K562 (cell line): Measurements from ENCODE around the gene RAX. TPM values are rescaled to one million over a fixed set of nuclear protein-coding genes. Genes with fewer than 3 reads are reported as not detected.

Experiments used
- ATAC-seq: fragments of 200-7000 bp; cut with Tn5 transposase; 3 replicates; pipeline ENCODE4 v1.9.1; 2020; ENCODE audit warnings: moderate library complexity
- BruUV-seq: library from RNA; stranded (reverse); fragments of 400-500 nt; replicated peaks from 2 replicates; lab custom pipeline; 2021; lab: Mats Ljungman, UMichigan
- CTCF ChIA-PET: fragments of 300-600 bp; formaldehyde crosslinking; extraction: SDS; loops from one replicate; lab custom pipeline; 2021; ENCODE audit warnings: low intra/inter-chr PET ratio; lab: Yijun Ruan, JAX
- POLR2A ChIA-PET: fragments of 300-600, 350-650 bp; sonication (Branson Sonifier 250); formaldehyde crosslinking; extraction: SDS; loops from one replicate; lab custom pipeline; 2021; ENCODE audit warnings: antibody characterized with exemption, inconsistent platforms; lab: Yijun Ruan, JAX
- DNase-seq, 4 experiments: peaks; one replicate each; pipeline versions ENCODE4 v3.0.0 to v3.0.0-alpha.2; 2011 to 2018; ENCODE audit warnings: low spot score in 3 of 4, mixed read lengths in 3 of 4; ENCODE audit errors: extremely low read depth in 1 of 4
- FAIRE-seq: peaks from 2 replicates; lab custom pipeline; 2011; peaks lifted over from hg19 to GRCh38; lab: Jason Lieb, UNC
- H2AFZ ChIP-seq: 2 replicates; pipeline ENCODE4 v1.6.0; 2011; ENCODE audit warnings: low read depth, low read length, control low read depth, inconsistent platforms
- H3K27ac ChIP-seq: fragments of 200-600 bp; 3 replicates; pipeline ENCODE4 v1.8.0; 2011; ENCODE audit warnings: low read depth, mild to moderate bottlenecking, control low read depth, inconsistent platforms, low read length, moderate library complexity, mixed read lengths; ENCODE audit errors: extremely low read depth
- H3K27me3 ChIP-seq, 2 experiments: fragments of 300-600 bp in 1 of 2; 2 replicates in 1 of 2; 3 replicates in 1 of 2; pipeline versions ENCODE4 v1.6.0 to v1.8.0; 2011; ENCODE audit warnings: inconsistent platforms in 2 of 2, low read length in 2 of 2, mild to moderate bottlenecking in 1 of 2, mixed read lengths in 1 of 2, moderate library complexity in 1 of 2; ENCODE audit not compliant: control insufficient read depth in 2 of 2, insufficient read depth in 2 of 2
- H3K36me3 ChIP-seq: fragments of 300-600 bp; 3 replicates; pipeline ENCODE4 v1.8.0; 2011; ENCODE audit warnings: mild to moderate bottlenecking, low read length, inconsistent platforms; ENCODE audit not compliant: control insufficient read depth, insufficient read depth
- H3K4me1 ChIP-seq, 2 experiments: fragments of 200-600 bp in 1 of 2; replicated peaks in 1 of 2; 2 replicates in 1 of 2; 3 replicates in 1 of 2; pipeline versions ENCODE4 v1.5.1 to v1.8.0; 2011; ENCODE audit warnings: inconsistent platforms in 2 of 2, low read length in 2 of 2, mild to moderate bottlenecking in 1 of 2, mixed read lengths in 1 of 2, moderate library complexity in 1 of 2; ENCODE audit not compliant: control insufficient read depth in 2 of 2, insufficient read depth in 2 of 2
- H3K4me2 ChIP-seq: 2 replicates; pipeline ENCODE4 v1.6.1; 2011; ENCODE audit warnings: low read length, control low read depth, inconsistent platforms, mixed read lengths; ENCODE audit not compliant: insufficient read depth
- H3K4me3 ChIP-seq: fragments of 200-600 bp; sonication (generic), shearing (Covaris generic); 2 replicates; pipeline ENCODE4 v1.5.1; 2016; ENCODE audit warnings: control low read depth, inconsistent platforms
- H3K79me2 ChIP-seq: fragments of 200-600 bp; 3 replicates; pipeline ENCODE4 v1.8.0; 2011; ENCODE audit warnings: low read length, inconsistent platforms; ENCODE audit not compliant: control insufficient read depth, insufficient read depth
- H3K9ac ChIP-seq, 2 experiments: 2 replicates each; pipeline versions ENCODE4 v1.6.0 to v1.6.1; 2011; ENCODE audit warnings: low read depth in 2 of 2, low read length in 2 of 2, control low read depth in 1 of 2, inconsistent platforms in 1 of 2, mild to moderate bottlenecking in 1 of 2, mixed read lengths in 1 of 2; ENCODE audit not compliant: insufficient read depth in 1 of 2
- H3K9me1 ChIP-seq: one replicate; pipeline ENCODE4 v1.6.0; 2011; ENCODE audit warnings: inconsistent platforms, mild to moderate bottlenecking, low read length, moderate library complexity; ENCODE audit not compliant: control insufficient read depth, insufficient read depth
- H3K9me3 ChIP-seq: replicated peaks from 2 replicates; pipeline ENCODE4 v1.5.1; 2011; ENCODE audit warnings: low read depth, low read length, inconsistent platforms; ENCODE audit not compliant: control insufficient read depth, insufficient read depth
- H4K20me1 ChIP-seq: replicated peaks from 2 replicates; pipeline ENCODE4 v1.6.1; 2011; ENCODE audit warnings: low read length, inconsistent platforms, mixed read lengths; ENCODE audit not compliant: control insufficient read depth, insufficient read depth
- BCLAF1 ChIP-seq, 2 experiments: fragments of 450-650 bp in 1 of 2; IDR thresholded peaks; 2 replicates each; pipeline ENCODE4 v1.6.1; 2011 to 2017; ENCODE audit warnings: low read depth in 2 of 2, antibody characterized with exemption in 1 of 2, borderline replicate concordance in 1 of 2, low read length in 1 of 2, mild to moderate bottlenecking in 1 of 2, mixed read lengths in 1 of 2; ENCODE audit not compliant: control insufficient read depth in 1 of 2
- CHD2 ChIP-seq: IDR thresholded peaks from 2 replicates; pipeline ENCODE4 v1.6.1; 2011; ENCODE audit warnings: low read depth, low read length
- ILF3 ChIP-seq: fragments of 450-650 bp; IDR thresholded peaks from 2 replicates; pipeline ENCODE4 v1.6.1; 2018; ENCODE audit warnings: antibody characterized with exemption, mild to moderate bottlenecking, moderate library complexity, borderline replicate concordance
- NCOA1 ChIP-seq: fragments of 450-650 bp; IDR thresholded peaks from 2 replicates; pipeline ENCODE4 v1.6.1; 2016; ENCODE audit warnings: low read depth
- ZNF41 ChIP-seq: fragments of 250-450 bp; sonication (Bioruptor Pico); conservative IDR thresholded peaks from 2 replicates; pipeline ENCODE4 v1.4.0; 2020; ENCODE audit warnings: mild to moderate bottlenecking
- WGBS: fragments of 100-300 bp; shearing (Covaris generic); methylation state at CpG from one replicate; pipeline ENCODE4 v1.1.6; 2016; ENCODE audit warnings: low coverage, mixed read lengths; ENCODE audit not compliant: insufficient coverage; ENCODE audit errors: missing lambda C conversion rate; 5-methylcytosine and 5-hydroxymethylcytosine counted together
- in situ Hi-C: fragments of 300-500 bp; cut with MboI; formaldehyde crosslinking; loops from 4 replicates; pipeline ENCODE4 v1.15.0; 2018; ENCODE audit warnings: inconsistent platforms, mixed read lengths
- intact Hi-C: fragments of 100-400 bp; cut with micrococcal nuclease; formaldehyde crosslinking; loops from 2 replicates; pipeline ENCODE4 v1.14.2; 2022
- polyA plus RNA-seq, 8 experiments: library from polyadenylated mRNA; depleted of rRNA in 4 of 8; stranded (reverse) in 5 of 8; unstranded in 3 of 8; fragments of >200 nt; fragmentation: Nextera tagmentation in 2 of 8; fragmentation: Illumina TruSeq in 1 of 8; extraction: Ambion mirVana in 2 of 8; extraction: Trizol in 1 of 8; gene quantifications; 2 replicates each; pipeline versions ENCODE4 v1.2.1 to v1.2.3, GENCODE V29; 2011 to 2014; ENCODE audit warnings: inconsistent platforms in 1 of 8, missing spikeins in 1 of 8
- total RNA-seq, 7 experiments: library from RNA; depleted of rRNA in 6 of 7; stranded (reverse); fragments of >200 nt in 6 of 7; fragmentation: Illumina TruSeq in 2 of 7; extraction: Trizol in 2 of 7; gene quantifications; 2 replicates each; pipeline versions ENCODE4 v1.2.1 to v1.2.3, GENCODE V29; 2011 to 2021; ENCODE audit warnings: low replicate concordance in 1 of 7

The RAX gene
- total and polyA plus RNA-seq, 9 of the 15 experiments (the other 6 are each of a cell fraction or from before 2014, with no cell fraction given) = not detected

DNA sequence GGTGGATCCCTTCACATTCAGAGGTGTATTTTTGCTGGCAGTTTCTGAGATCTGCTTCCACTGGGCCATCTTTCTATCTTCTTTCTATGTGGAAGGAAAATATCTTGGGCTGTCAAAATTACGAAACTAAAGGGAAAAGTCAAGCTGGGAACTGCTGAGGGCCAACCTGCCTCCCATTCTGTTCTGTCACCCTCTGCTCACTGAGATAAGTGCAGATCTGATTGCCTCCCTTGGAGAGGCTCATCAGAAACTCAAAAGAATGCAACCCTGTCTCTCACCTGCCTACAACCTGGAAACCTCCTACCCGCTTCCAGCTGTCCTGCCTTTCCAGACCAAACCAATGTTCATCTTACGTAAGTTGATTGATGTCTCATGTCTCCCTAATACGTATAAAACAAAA, 26.5 kb downstream of the RAX start:
- H3K27me3 ChIP-seq = no peaks in the 10 kb centered on the region
- WGBS = 0% methylated on average over 4 of the region's 4 CpGs

More for the DNA sequence above, 26.5 kb downstream of the RAX start:
- no peaks in the 10 kb centered on the region for H4K20me1 ChIP-seq
- no peaks in the 10 kb centered on the region for H3K79me2 ChIP-seq
- CTCF ChIA-PET = no interaction called here
- no peaks in the 10 kb centered on the region for H3K4me1 ChIP-seq
- no peak overlapping the region for H3K4me3 ChIP-seq
- FAIRE-seq (no peak), DNase-seq (no peak), ATAC-seq (no peak)
- no TSS peak for BruUV-seq
- H3K27ac ChIP-seq = no peak overlapping the region
- H2AFZ ChIP-seq = no peak overlapping the region
- in situ Hi-C loops (no loop called here), intact Hi-C loops (loop anchor here (5.0 to 10.0 kb wide), 2 partner anchors 156 to 578 kb away; no protein-coding TSS in a partner anchor)
- TF ChIP-seq NCOA1 (no peak), CHD2 (no peak), ILF3 (no peak), ZNF41 (CRISPR knock-in tag) (no peak), BCLAF1 (IDR thresholded peaks at IDR 0.05; ENCODE audit: borderline replicate concordance in 1 of 2, control insufficient read depth in 1 of 2, low read depth in 2 of 2, low read length in 1 of 2) (no peak)
- H3K4me2 ChIP-seq = no peak overlapping the region
- H3K9me3 ChIP-seq = no peaks in the 10 kb centered on the region
- H3K36me3 ChIP-seq = no peaks in the 10 kb centered on the region
- POLR2A ChIA-PET = no interaction called here
- H3K9me1 ChIP-seq = no peaks in the 10 kb centered on the region
- H3K9ac ChIP-seq = no peak overlapping the region
